Measurements from ENCODE around the gene COA1.

The COA1 gene

DNA sequence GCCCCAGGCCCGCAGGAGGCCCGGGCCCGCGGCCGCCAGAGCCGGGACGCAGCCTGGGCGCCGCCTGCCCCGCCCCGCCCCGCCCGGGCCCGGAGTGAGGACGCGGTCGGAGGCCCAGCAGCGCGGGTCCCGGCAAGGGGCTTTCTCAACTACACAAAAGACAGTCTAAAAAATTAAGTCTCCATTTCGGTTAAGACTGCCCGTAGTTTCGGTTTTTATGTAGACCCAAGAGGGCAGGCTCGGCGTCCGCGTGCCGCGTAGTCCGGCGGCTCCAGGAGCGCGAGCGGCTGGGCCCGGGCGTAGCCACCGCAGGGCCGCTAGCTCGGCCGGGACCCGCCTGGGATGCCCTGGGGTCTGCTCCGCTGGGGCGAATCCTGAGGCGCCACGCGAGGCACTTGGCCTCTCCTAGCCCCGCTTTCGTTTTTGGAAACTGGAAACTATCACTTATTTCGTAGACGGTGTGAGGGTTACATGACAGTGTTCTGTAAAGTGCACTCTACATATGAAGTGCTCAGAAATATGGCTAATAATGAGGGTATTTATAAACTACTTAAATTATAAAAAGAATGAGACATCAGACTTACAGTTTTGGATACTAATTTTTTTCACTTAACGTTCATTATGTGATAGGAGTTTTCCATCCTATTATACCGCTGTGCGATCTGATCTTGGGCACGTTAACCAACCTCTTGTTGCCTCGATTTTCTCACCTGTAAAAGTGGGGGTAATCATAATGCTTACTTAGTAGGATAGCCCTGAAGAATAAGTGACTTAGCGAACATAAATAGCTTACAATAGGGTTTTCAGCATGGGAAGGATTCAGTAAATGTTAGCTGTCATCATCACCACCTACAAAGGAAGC, 29.7 kb upstream of the COA1 start:
- no peak for DNase-seq (ENCODE audit: low read depth, low spot score)
- H3K4me3 ChIP-seq (ENCODE audit: low read depth, low read length) = peak overlapping the region; percentile 71
- ChIA-PET POLR2A (interaction anchor here (1.1 kb wide), 2 partner anchors 30 to 176 kb away, joined by 5 to 6 read pairs; partner anchors contain the start of genes COA1 and STK17A), CTCF (interaction anchor here (1.1 to 3.4 kb wide), 3 partner anchors 29 to 80 kb away, joined by 4 to 14 read pairs (median 4); no protein-coding TSS in a partner anchor)
- no peak for TF ChIP-seq CTCF (IDR thresholded peaks at IDR 0.05; ENCODE audit: insufficient read depth, low read length, missing control alignments)

DNA sequence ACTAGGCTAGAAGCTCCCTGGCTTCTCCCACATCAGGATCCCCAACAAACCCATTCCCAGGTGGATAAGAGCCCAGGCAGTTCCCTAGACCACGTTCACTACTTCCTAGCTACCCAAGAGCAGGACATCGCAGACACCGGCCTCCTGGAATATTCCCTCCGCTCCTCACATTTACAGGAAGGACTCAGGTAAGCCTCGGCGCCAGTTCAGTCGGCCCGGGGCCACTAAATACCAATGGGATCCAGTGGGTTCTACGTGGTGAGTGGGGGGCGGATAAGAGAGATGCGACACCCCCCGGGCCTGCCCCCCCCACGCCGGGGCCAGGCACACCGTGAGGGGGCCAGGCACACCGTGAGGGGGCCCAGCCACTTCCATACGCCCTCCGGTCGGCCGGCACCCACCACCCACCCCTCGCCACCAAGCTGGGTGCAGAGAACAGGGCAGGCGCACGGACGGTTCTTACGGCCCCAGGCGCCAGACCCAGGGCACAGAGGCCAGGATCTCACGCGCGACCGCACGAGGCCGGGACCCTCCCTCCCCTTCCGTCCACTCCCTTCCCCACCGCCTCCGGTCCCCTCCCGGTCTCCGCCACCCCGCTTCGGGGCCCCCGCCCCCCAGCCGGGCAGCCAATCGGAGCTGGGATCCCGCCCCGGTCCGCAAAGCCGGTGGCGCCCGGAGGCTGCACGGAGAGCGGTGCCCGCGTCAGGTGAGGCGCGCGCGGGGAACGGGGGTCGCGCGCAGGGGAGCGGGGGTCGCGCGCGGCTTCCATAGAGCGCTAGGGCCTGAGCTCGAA, 28.9 kb upstream of the COA1 start, which contains the start of gene BLVRA:
BLVRA (plus strand) TSS at position 652 of the 793 bp plus-strand sequence. CDS start 12,479 bp downstream, outside the sequence.
- CTCF ChIA-PET = interaction anchor here (0.6 to 3.4 kb wide), 4 partner anchors 28 to 176 kb away, joined by 3 to 14 read pairs (median 4); no protein-coding TSS in a partner anchor
- POLR2A ChIA-PET = interaction anchor here (1.1 kb wide), 2 partner anchors 29 to 175 kb away, joined by 5 to 6 read pairs; partner anchors contain the start of genes COA1 and STK17A
- no peak for DNase-seq (ENCODE audit: low read depth, low spot score)
- peak within 1 kb of the TSS; percentile 71 for H3K4me3 ChIP-seq (ENCODE audit: low read depth, low read length)
- TF ChIP-seq CTCF (IDR thresholded peaks at IDR 0.05; ENCODE audit: insufficient read depth, low read length, missing control alignments) = no peak

DNA sequence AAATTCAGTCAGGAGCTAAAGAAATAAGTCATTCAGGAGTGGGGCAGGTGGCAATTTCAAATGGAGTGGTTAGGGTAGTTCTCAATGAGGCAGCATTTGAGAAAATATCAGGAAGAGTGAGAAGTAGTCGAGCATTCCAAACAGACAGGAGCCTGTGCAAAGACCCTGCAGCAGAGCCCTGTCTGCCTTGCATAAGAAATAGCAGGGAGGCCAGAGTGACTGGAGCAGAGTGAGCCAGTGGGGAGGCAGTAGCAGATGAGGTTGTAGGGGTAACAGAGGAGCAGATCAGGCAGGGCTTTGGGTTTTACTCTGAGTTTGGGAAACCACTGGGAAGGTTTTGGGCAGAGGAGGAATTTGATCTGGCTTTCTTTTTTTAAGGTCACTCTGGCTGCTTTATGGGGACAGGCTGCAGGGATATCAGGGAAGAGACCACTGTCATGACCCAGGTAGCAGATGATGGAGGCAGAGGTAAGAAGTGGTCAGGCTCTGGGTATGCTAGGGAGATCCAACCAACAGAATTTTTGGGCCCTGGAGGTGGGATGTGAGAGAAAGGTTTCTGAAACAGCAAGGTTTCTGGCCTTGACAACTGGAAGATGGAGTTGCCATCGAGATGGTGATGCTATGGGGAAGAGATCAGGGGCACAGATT, 27.9 kb upstream of the COA1 start:
- CTCF ChIA-PET = interaction anchor here (0.6 to 1.2 kb wide), 5 partner anchors 34 to 197 kb away, joined by 3 to 6 read pairs (median 3); no protein-coding TSS in a partner anchor

GRCh38 chr7:43756368-43757072, 27.2 kb upstream of the COA1 start:
- no peak for TF ChIP-seq CTCF (IDR thresholded peaks at IDR 0.05; ENCODE audit: insufficient read depth, low read length, missing control alignments)
- H3K4me3 ChIP-seq (ENCODE audit: low read depth, low read length) = no peak overlapping the region
- DNase-seq (ENCODE audit: low read depth, low spot score) = peak; percentile 44
- ChIA-PET POLR2A (interaction anchor here (0.9 kb wide), 1 partner anchor 27 kb away, joined by 3 read pairs; the partner anchor contains the start of gene COA1), CTCF (interaction anchor here (0.6 to 1.2 kb wide), 5 partner anchors 34 to 198 kb away, joined by 3 to 6 read pairs (median 3); no protein-coding TSS in a partner anchor)

More for the DNA sequence above, 27.9 kb upstream of the COA1 start:
- TF ChIP-seq CTCF (IDR thresholded peaks at IDR 0.05; ENCODE audit: insufficient read depth, low read length, missing control alignments) = no peak
- DNase-seq (ENCODE audit: low read depth, low spot score) = no peak
- no peak overlapping the region for H3K4me3 ChIP-seq (ENCODE audit: low read depth, low read length)
- POLR2A ChIA-PET = interaction anchor here (0.9 kb wide), 1 partner anchor 28 kb away, joined by 3 read pairs; the partner anchor contains the start of gene COA1

- no peak for TF ChIP-seq CTCF (IDR thresholded peaks at IDR 0.05; ENCODE audit: insufficient read depth, low read length, missing control alignments)
- no peak overlapping the region for H3K4me3 ChIP-seq (ENCODE audit: low read depth, low read length)
- POLR2A ChIA-PET = no interaction called here
- CTCF ChIA-PET = interaction anchor here (0.7 to 2.0 kb wide), 3 partner anchors 10 to 172 kb away, joined by 3 to 10 read pairs (median 5); partner anchors contain the start of gene STK17A
- DNase-seq (ENCODE audit: low read depth, low spot score) = no peak
Measured at GRCh38 chr7:43754596-43754995, 25.3 kb upstream of the COA1 start.
